Fibroblast of lung (primary cell): ENCODE measurements around the gene LEPROT. TPM values are rescaled to one million over a fixed set of nuclear protein-coding genes. Genes with fewer than 3 reads are reported as not detected.

Experiments used
- DNase-seq, 2 donors: peaks; one replicate each; pipeline versions ENCODE4 v3.0.0 to v3.0.0-alpha.2; 2010; ENCODE audit warnings: low read depth in 2 of 2
- H2AFZ ChIP-seq: 2 replicates; pipeline ENCODE4 v1.5.1; 2012; ENCODE audit warnings: low read length, control low read depth, inconsistent platforms
- H3K27ac ChIP-seq: 2 replicates; pipeline ENCODE4 v1.5.1; 2011; ENCODE audit warnings: low read length, control low read depth; ENCODE audit not compliant: insufficient read depth
- H3K27me3 ChIP-seq: 2 replicates; pipeline ENCODE4 v1.5.1; 2011; ENCODE audit warnings: mild to moderate bottlenecking, low read length; ENCODE audit not compliant: control insufficient read depth, insufficient read depth
- H3K36me3 ChIP-seq: 2 replicates; pipeline ENCODE4 v1.5.1; 2011; ENCODE audit warnings: low read length; ENCODE audit not compliant: control insufficient read depth, insufficient read depth
- H3K4me1 ChIP-seq: 2 replicates; pipeline ENCODE4 v1.5.1; 2011; ENCODE audit warnings: low read length; ENCODE audit not compliant: control insufficient read depth, insufficient read depth; ENCODE audit errors: extremely low read depth
- H3K4me2 ChIP-seq: 2 replicates; pipeline ENCODE4 v1.5.1; 2011; ENCODE audit warnings: low read length, control low read depth; ENCODE audit not compliant: insufficient read depth; ENCODE audit errors: extremely low read depth
- H3K4me3 ChIP-seq, 4 experiments: fragments of 200-600 bp in 1 of 4; sonication (generic) in 1 of 4; replicated peaks in 1 of 4; 2 replicates each; pipeline ENCODE4 v1.5.1; 2011 to 2016; ENCODE audit warnings: low read length in 4 of 4, low read depth in 3 of 4, mild to moderate bottlenecking in 3 of 4, control low read depth in 2 of 4, inconsistent platforms in 1 of 4, mixed read lengths in 1 of 4; ENCODE audit not compliant: insufficient read depth in 1 of 4; ENCODE audit errors: control extremely low read depth in 1 of 4
- H3K79me2 ChIP-seq: 2 replicates; pipeline ENCODE4 v1.5.1; 2012; ENCODE audit warnings: mild to moderate bottlenecking, low read length, inconsistent platforms; ENCODE audit not compliant: control insufficient read depth, insufficient read depth
- H3K9ac ChIP-seq: 2 replicates; pipeline ENCODE4 v1.5.1; 2011; ENCODE audit warnings: mild to moderate bottlenecking, low read length, control low read depth; ENCODE audit not compliant: insufficient read depth
- H3K9me3 ChIP-seq: 2 replicates; pipeline ENCODE4 v1.5.1; 2012; ENCODE audit warnings: low read depth, low read length; ENCODE audit not compliant: control insufficient read depth, insufficient read depth
- H4K20me1 ChIP-seq: 2 replicates; pipeline ENCODE4 v1.5.1; 2011; ENCODE audit warnings: low read length; ENCODE audit not compliant: control insufficient read depth, insufficient read depth; ENCODE audit errors: extremely low read depth
- CTCF ChIP-seq, 2 donors: IDR thresholded peaks in 1 of 2; conservative IDR thresholded peaks in 1 of 2; 1 replicate in 1 of 2; 2 replicates in 1 of 2; pipeline ENCODE4 v1.5.1; 2011 to 2012; ENCODE audit warnings: low read length in 2 of 2, control low read depth in 1 of 2, inconsistent platforms in 1 of 2, low read depth in 1 of 2, mild to moderate bottlenecking in 1 of 2
- EZH2 ChIP-seq: IDR thresholded peaks from 2 replicates; pipeline ENCODE4 v1.5.1; 2012; ENCODE audit warnings: low read length, control low read depth, mild to moderate bottlenecking; ENCODE audit errors: missing control alignments
- polyA plus RNA-seq, 2 donors: library from polyadenylated mRNA; depleted of rRNA in 1 of 2; stranded (reverse) in 1 of 2; unstranded in 1 of 2; fragments of >200 nt; gene quantifications; 2 replicates each; pipeline ENCODE4 v1.2.1, GENCODE V29; 2011 to 2012; ENCODE audit warnings: missing spikeins in 1 of 2
- total RNA-seq: library from RNA; depleted of rRNA; stranded (reverse); fragments of >200 nt; gene quantifications from 2 replicates; pipeline ENCODE4 v1.2.1, GENCODE V29; 2014

The LEPROT gene
- total and polyA plus RNA-seq, 2 donors (not counting 1 experiment from before 2014, with no cell fraction given) = 37.5 to 101 TPM

DNA sequence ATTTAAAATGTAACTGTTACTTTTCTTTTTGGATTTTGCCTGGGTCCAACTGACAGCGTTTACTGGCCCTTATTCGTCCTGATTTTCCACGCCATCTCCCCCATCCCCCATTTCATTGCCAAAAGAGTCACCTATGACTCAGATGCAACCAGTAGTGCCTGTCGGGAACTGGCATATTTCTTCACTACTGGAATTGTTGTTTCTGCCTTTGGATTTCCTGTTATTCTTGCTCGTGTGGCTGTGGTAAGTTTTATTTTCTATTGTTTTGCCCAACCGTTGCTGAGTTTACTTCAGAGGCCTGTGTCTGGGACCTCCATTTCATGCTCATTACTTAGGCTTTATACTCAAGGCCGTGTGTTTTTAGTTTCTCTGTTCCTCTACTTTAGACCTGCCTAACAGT, 9.3 kb downstream of the LEPROT start:
- H3K36me3 ChIP-seq = peaks cover 7% of the 10 kb centered on the region
- DNase-seq = peak; percentile 67 to 84
- peaks cover 9% of the 10 kb centered on the region for H3K4me1 ChIP-seq
- H3K9ac ChIP-seq = no peak overlapping the region
- no peaks in the 10 kb centered on the region for H3K27me3 ChIP-seq
- no peak overlapping the region for H3K4me2 ChIP-seq
- H3K4me3 ChIP-seq = no peak overlapping the region
- peaks cover 8% of the 10 kb centered on the region for H3K79me2 ChIP-seq
- H2AFZ ChIP-seq = no peak overlapping the region
- H3K9me3 ChIP-seq = no peaks in the 10 kb centered on the region
- TF ChIP-seq CTCF (conservative IDR thresholded peaks at IDR 0.05 in 1 of 2, IDR thresholded peaks at IDR 0.05 in 1 of 2; ENCODE audit: low read depth in 1 of 2, low read length in 2 of 2) (no peak), EZH2 (no peak)
- no peak overlapping the region for H3K27ac ChIP-seq
- no peaks in the 10 kb centered on the region for H4K20me1 ChIP-seq

DNA sequence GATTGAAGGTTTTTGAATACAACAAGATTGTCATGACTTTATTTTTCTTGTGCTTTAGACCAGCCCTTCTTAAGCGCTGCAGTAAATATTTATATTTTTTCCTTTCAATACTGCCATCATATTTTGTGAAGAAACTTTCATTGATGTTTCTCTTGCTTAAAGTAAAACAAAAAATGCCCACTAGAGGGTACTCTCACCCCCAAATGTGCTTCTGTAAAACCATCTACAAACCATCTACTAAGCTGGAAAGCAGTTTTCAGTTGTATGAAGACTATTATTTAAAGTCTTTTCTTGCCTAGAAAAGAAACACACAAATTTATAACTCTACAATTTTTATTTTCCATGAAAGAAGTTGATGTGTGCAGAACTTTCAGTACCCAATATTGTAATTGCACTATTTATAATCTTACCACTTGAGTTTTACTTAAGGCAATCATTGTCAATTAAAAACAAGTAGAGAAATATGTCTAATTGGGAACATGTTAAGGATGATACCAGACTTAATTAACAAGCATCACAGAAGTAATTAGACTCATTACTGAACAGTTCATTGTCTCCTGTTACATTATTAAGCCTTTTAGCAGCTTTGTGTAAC, 10.7 kb downstream of the LEPROT start:
- H3K27me3 ChIP-seq = no peaks in the 10 kb centered on the region
- no peak overlapping the region for H2AFZ ChIP-seq
- peaks cover 3% of the 10 kb centered on the region for H3K4me1 ChIP-seq
- H4K20me1 ChIP-seq = no peaks in the 10 kb centered on the region
- no peak overlapping the region for H3K9ac ChIP-seq
- peak; percentile 36 to 74 for DNase-seq
- peaks cover 2% of the 10 kb centered on the region for H3K79me2 ChIP-seq
- no peaks in the 10 kb centered on the region for H3K9me3 ChIP-seq
- no peak overlapping the region for H3K27ac ChIP-seq
- H3K4me2 ChIP-seq = no peak overlapping the region
- H3K36me3 ChIP-seq = peaks cover 5% of the 10 kb centered on the region
- TF ChIP-seq EZH2 (no peak), CTCF (conservative IDR thresholded peaks at IDR 0.05 in 1 of 2, IDR thresholded peaks at IDR 0.05 in 1 of 2; ENCODE audit: low read depth in 1 of 2, low read length in 2 of 2) (peak; percentile 49 to 55)
- H3K4me3 ChIP-seq = no peak overlapping the region

GRCh38 chr1:65432918-65433317, 12.4 kb downstream of the LEPROT start:
- Histone ChIP-seq H3K4me3 (no peak overlapping the region), H3K4me1 (peaks cover 2% of the 10 kb centered on the region), H3K27me3 (no peaks in the 10 kb centered on the region), H2AFZ (no peak overlapping the region), H3K9ac (no peak overlapping the region), H3K79me2 (peaks cover 2% of the 10 kb centered on the region), H3K27ac (no peak overlapping the region), H3K4me2 (no peak overlapping the region), H3K36me3 (peaks cover 3% of the 10 kb centered on the region), H3K9me3 (no peaks in the 10 kb centered on the region), H4K20me1 (no peaks in the 10 kb centered on the region)
- TF ChIP-seq CTCF (conservative IDR thresholded peaks at IDR 0.05 in 1 of 2, IDR thresholded peaks at IDR 0.05 in 1 of 2; ENCODE audit: low read depth in 1 of 2, low read length in 2 of 2) (no peak), EZH2 (no peak)
- no peak for DNase-seq
